ENCODE results near the gene FAM227B. TPM values are rescaled to one million over a fixed set of nuclear protein-coding genes. Genes with fewer than 3 reads are reported as not detected.
A peak's percentile ranks its signal among the peaks of the same experiment; 100 is the strongest.
"Not testable (repeated sequence)": the region's sequence is repeated elsewhere in the genome, so short reads cannot be mapped to it uniquely, and the experiment has no call there.

Gene FAM227B
- total RNA-seq, 1 donor from 2014 or later = 15.6 TPM

- intact Hi-C loops (cut with micrococcal nuclease) = no loop called here
- DNase-seq (no peak), ATAC-seq (no peak)
These were observed 205.0 kb downstream of the FAM227B start for GRCh38 chr15:49415638-49416037.

- DNase-seq (no peak), ATAC-seq (no peak)
- intact Hi-C loops (cut with micrococcal nuclease) = no loop called here
These were observed 205.5 kb downstream of the FAM227B start for GRCh38 chr15:49415149-49415548.

- no peak for ATAC-seq
These were observed 207.8 kb downstream of the FAM227B start for GRCh38 chr15:49412797-49413196.

GRCh38 chr15:49410641-49411040 is 210.0 kb downstream of the FAM227B start:
- ATAC-seq = no peak
- intact Hi-C loops (cut with micrococcal nuclease) = no loop called here
- no peak for DNase-seq

More at GRCh38 chr15:49412797-49413196, 207.8 kb downstream of the FAM227B start:
- DNase-seq = no peak
- intact Hi-C loops (cut with micrococcal nuclease) = no loop called here

- DNase-seq (peak; percentile 11), ATAC-seq (no peak)
- intact Hi-C loops (cut with micrococcal nuclease) = no loop called here
These were observed 214.1 kb downstream of the FAM227B start for GRCh38 chr15:49406352-49407118.

GRCh38 chr15:49402515-49403296 is 217.9 kb downstream of the FAM227B start:
- intact Hi-C loops (cut with micrococcal nuclease); ATAC-seq; DNase-seq: not testable (repeated sequence)

- intact Hi-C loops (cut with micrococcal nuclease) = no loop called here
- ATAC-seq = no peak
- no peak for DNase-seq
These were observed 233.1 kb downstream of the FAM227B start for GRCh38 chr15:49387471-49387870.

GRCh38 chr15:49383266-49383665 is 237.4 kb downstream of the FAM227B start:
- no peak for ATAC-seq
- intact Hi-C loops (cut with micrococcal nuclease) = no loop called here
- no peak for DNase-seq

GRCh38 chr15:49382394-49382793 is 238.2 kb downstream of the FAM227B start:
- DNase-seq (no peak), ATAC-seq (no peak)
- intact Hi-C loops (cut with micrococcal nuclease) = no loop called here

- DNase-seq (no peak), ATAC-seq (no peak)
- intact Hi-C loops (cut with micrococcal nuclease) = no loop called here
These were observed 239.7 kb downstream of the FAM227B start for GRCh38 chr15:49380912-49381311.

- no peak for ATAC-seq
- intact Hi-C loops (cut with micrococcal nuclease) = no loop called here
- no peak for DNase-seq
These were observed 240.6 kb downstream of the FAM227B start for GRCh38 chr15:49379996-49380395.

GRCh38 chr15:49372366-49372765 is 248.3 kb downstream of the FAM227B start:
- no peak for ATAC-seq
- DNase-seq = no peak
- intact Hi-C loops (cut with micrococcal nuclease) = no loop called here

GRCh38 chr15:49370782-49371181 is 249.8 kb downstream of the FAM227B start:
- no peak for ATAC-seq
- intact Hi-C loops (cut with micrococcal nuclease) = no loop called here
- no peak for DNase-seq

GRCh38 chr15:49366496-49366895 is 254.1 kb downstream of the FAM227B start:
- no peak for ATAC-seq
- no peak for DNase-seq
- intact Hi-C loops (cut with micrococcal nuclease) = no loop called here

GRCh38 chr15:49361370-49361769 is 259.2 kb downstream of the FAM227B start:
- DNase-seq (no peak), ATAC-seq (no peak)
- intact Hi-C loops (cut with micrococcal nuclease) = no loop called here

GRCh38 chr15:49354439-49354838 is 266.2 kb downstream of the FAM227B start:
- intact Hi-C loops (cut with micrococcal nuclease); DNase-seq: not testable (repeated sequence)

GRCh38 chr15:49343546-49343945 is 277.1 kb downstream of the FAM227B start:
- DNase-seq (no peak), ATAC-seq (no peak)
- intact Hi-C loops (cut with micrococcal nuclease) = no loop called here

More at GRCh38 chr15:49354439-49354838, 266.2 kb downstream of the FAM227B start:
- ATAC-seq = not testable (repeated sequence)

- no peak for ATAC-seq
- no peak for DNase-seq
- intact Hi-C loops (cut with micrococcal nuclease) = no loop called here
These were observed 281.0 kb downstream of the FAM227B start for GRCh38 chr15:49339656-49340055.

GRCh38 chr15:49331951-49332350 is 288.7 kb downstream of the FAM227B start:
- no peak for ATAC-seq
- DNase-seq = no peak
- intact Hi-C loops (cut with micrococcal nuclease) = no loop called here

- intact Hi-C loops (cut with micrococcal nuclease) = no loop called here
- no peak for ATAC-seq
- no peak for DNase-seq
These were observed 289.2 kb downstream of the FAM227B start for GRCh38 chr15:49331442-49331841.

Data from left ventricle myocardium superior (tissue), 1 donor.